KMS-11 (cell line): Measurements from ENCODE around the gene CCKAR.

ENCODE experiments used
- H2AFZ ChIP-seq: fragments of 200-600 bp; sonication (generic); 2 replicates; pipeline ENCODE4 v1.6.1; 2016; ENCODE audit warnings: antibody characterized with exemption, mixed run types, low read depth
- H3K27ac ChIP-seq: fragments of 200-600 bp; sonication (generic); 2 replicates; pipeline ENCODE4 v1.6.1; 2016; ENCODE audit warnings: mild to moderate bottlenecking, mixed run types
- H3K27me3 ChIP-seq: fragments of 200-600 bp; sonication (generic); 2 replicates; pipeline ENCODE4 v1.6.1; 2017; ENCODE audit warnings: mild to moderate bottlenecking, low read depth, mixed run types, moderate library complexity; ENCODE audit not compliant: insufficient read depth
- H3K36me3 ChIP-seq: fragments of 200-600 bp; sonication (generic); 2 replicates; pipeline ENCODE4 v1.6.1; 2017; ENCODE audit warnings: mild to moderate bottlenecking, mixed run types; ENCODE audit not compliant: insufficient read depth
- H3K4me1 ChIP-seq: fragments of 200-600 bp; sonication (generic); 2 replicates; pipeline ENCODE4 v1.6.1; 2016; ENCODE audit warnings: mild to moderate bottlenecking, low read depth, mixed run types; ENCODE audit not compliant: poor library complexity, severe bottlenecking
- H3K4me2 ChIP-seq: fragments of 200-600 bp; sonication (generic); 2 replicates; pipeline ENCODE4 v1.7.0; 2016; ENCODE audit warnings: mild to moderate bottlenecking, mixed run types
- H3K4me3 ChIP-seq: fragments of 200-600 bp; sonication (generic); IDR thresholded peaks from 2 replicates; pipeline ENCODE4 v1.6.1; 2017; ENCODE audit warnings: low read depth, low read length, mixed read lengths; ENCODE audit not compliant: insufficient read depth
- H3K79me2 ChIP-seq: fragments of 200-600 bp; sonication (generic); 2 replicates; pipeline ENCODE4 v1.6.1; 2016; ENCODE audit warnings: low read depth, mixed run types; ENCODE audit not compliant: insufficient read depth
- H3K9ac ChIP-seq: fragments of 200-600 bp; sonication (generic); 2 replicates; pipeline ENCODE4 v1.6.1; 2016; ENCODE audit warnings: mild to moderate bottlenecking, mixed run types
- H4K20me1 ChIP-seq: fragments of 200-600 bp; sonication (generic); 2 replicates; pipeline ENCODE4 v1.6.1; 2016; ENCODE audit warnings: mild to moderate bottlenecking, mixed run types; ENCODE audit not compliant: insufficient read depth
- CTCF ChIP-seq: fragments of 200-600 bp; sonication (generic); conservative IDR thresholded peaks from 2 replicates; pipeline ENCODE4 v1.6.1; 2017; ENCODE audit warnings: low read depth, mild to moderate bottlenecking, antibody characterized with exemption, low read length, moderate library complexity, mixed read lengths

The CCKAR gene

GRCh38 chr4:26450418-26450817 lies 39.9 kb downstream of the CCKAR start:
- no peak overlapping the region for H3K27ac ChIP-seq
- no peaks in the 10 kb centered on the region for H4K20me1 ChIP-seq
- H3K4me3 ChIP-seq = no peak overlapping the region
- H3K36me3 ChIP-seq = no peaks in the 10 kb centered on the region
- TF ChIP-seq CTCF = no peak
- H3K4me1 ChIP-seq = no peaks in the 10 kb centered on the region
- H3K79me2 ChIP-seq = no peaks in the 10 kb centered on the region
- no peaks in the 10 kb centered on the region for H3K27me3 ChIP-seq
- H3K4me2 ChIP-seq = no peak overlapping the region
- H3K9ac ChIP-seq = no peak overlapping the region
- H2AFZ ChIP-seq = no peak overlapping the region

- no peaks in the 10 kb centered on the region for H3K27me3 ChIP-seq
- no peaks in the 10 kb centered on the region for H3K4me1 ChIP-seq
- no peaks in the 10 kb centered on the region for H3K79me2 ChIP-seq
Observed at GRCh38 chr4:26447378-26447777, 42.9 kb downstream of the CCKAR start.

GRCh38 chr4:26441771-26442170 lies 48.5 kb downstream of the CCKAR start:
- no peak overlapping the region for H3K4me3 ChIP-seq
- no peak overlapping the region for H3K4me2 ChIP-seq
- no peak overlapping the region for H2AFZ ChIP-seq
- H3K27ac ChIP-seq = no peak overlapping the region
- H3K9ac ChIP-seq = no peak overlapping the region
- no peak for TF ChIP-seq CTCF
- no peaks in the 10 kb centered on the region for H3K36me3 ChIP-seq
- H3K79me2 ChIP-seq = no peaks in the 10 kb centered on the region
- no peaks in the 10 kb centered on the region for H3K27me3 ChIP-seq
- H3K4me1 ChIP-seq = no peaks in the 10 kb centered on the region
- no peaks in the 10 kb centered on the region for H4K20me1 ChIP-seq

More at GRCh38 chr4:26447378-26447777, 42.9 kb downstream of the CCKAR start:
- no peak overlapping the region for H3K4me2 ChIP-seq
- H3K36me3 ChIP-seq = no peaks in the 10 kb centered on the region
- H2AFZ ChIP-seq = no peak overlapping the region
- no peak for TF ChIP-seq CTCF
- no peak overlapping the region for H3K27ac ChIP-seq
- H4K20me1 ChIP-seq = no peaks in the 10 kb centered on the region
- no peak overlapping the region for H3K4me3 ChIP-seq
- H3K9ac ChIP-seq = no peak overlapping the region

- Histone ChIP-seq H3K4me1 (no peaks in the 10 kb centered on the region), H3K4me2 (no peak overlapping the region), H2AFZ (no peak overlapping the region), H4K20me1 (no peaks in the 10 kb centered on the region), H3K27me3 (no peaks in the 10 kb centered on the region), H3K36me3 (no peaks in the 10 kb centered on the region), H3K27ac (no peak overlapping the region), H3K4me3 (no peak overlapping the region), H3K9ac (no peak overlapping the region), H3K79me2 (no peaks in the 10 kb centered on the region)
- no peak for TF ChIP-seq CTCF
Observed at GRCh38 chr4:26441102-26441501, 49.2 kb downstream of the CCKAR start.
